Islet of Langerhans (tissue), 1 donor: ENCODE data around the gene PTGER2.

Experiments
- FAIRE-seq: peaks from one replicate; lab custom pipeline; 2011; peaks lifted over from hg19 to GRCh38; lab: Jason Lieb, UNC

Gene PTGER2

DNA sequence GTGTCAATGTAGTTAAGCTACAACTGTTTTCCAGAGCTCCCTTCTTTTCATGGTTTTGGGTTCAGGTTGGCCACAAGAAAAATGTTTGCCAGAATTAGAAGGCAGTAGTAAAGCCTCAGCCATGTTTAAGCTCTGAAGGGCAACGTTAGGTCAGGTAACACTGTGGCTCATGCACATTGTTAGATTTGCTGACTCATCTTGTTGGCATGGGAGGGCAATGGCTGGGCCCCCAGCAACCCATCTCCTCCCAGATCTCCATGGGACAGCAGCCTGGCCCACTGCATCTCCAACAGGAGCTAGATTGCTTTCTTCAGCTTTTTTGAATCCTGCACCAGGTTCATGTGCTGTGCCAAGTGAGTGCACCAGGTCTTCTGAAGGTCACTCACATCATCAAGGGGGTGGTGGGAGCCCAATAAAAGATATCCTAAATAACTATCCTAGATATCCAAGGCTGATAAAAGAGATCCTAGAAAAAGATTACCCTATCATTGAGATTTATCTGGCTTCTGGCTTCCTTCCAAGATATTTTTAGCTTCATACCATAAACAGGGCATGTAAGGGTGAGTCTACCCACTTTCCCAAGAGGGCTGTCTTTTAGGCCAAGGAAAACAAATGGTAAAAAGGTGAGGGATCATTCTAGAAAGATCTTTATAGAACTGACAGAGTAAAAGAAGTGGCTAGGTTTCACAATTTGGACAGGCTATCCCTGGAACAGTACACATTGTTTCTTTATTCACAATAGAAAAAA is 28.9 kb downstream of the PTGER2 start:
- no peak for FAIRE-seq

DNA sequence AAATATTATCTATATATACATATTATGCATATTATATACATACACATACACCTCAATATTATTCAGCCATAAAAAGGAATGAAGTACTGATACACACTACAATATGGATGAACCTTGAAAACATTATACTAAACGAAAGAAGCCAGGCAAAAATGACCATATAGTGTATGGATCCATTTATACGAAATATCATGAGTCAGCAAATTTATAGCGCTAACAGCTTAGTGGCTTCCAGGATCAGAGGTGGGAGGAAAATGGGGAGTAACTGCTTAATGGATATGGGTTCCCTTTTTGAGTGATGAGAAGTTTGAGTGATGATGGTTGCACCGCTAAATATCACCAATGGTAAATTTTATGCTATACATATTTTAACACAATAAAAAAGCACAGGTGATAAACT is 32.7 kb downstream of the PTGER2 start:
- FAIRE-seq = no peak

DNA sequence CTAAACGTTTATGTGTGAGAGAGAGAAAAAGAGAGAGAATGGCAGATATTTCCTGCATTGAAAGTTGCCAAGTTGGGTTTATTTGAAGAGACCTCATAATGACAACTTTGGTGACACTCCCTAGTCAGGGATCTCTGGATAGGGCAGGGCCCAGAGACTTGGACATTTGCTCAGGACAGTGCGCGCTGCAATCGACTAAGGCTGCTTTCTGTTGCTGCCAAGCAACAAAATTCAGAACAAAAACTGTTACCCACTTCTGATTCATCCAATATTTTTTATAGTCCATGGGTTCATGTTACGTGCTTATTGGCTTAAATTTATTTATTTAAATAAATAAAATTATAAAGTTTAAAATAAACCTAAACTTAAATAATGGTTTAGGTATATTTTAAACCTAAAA is 34.2 kb downstream of the PTGER2 start:
- FAIRE-seq = no peak

DNA sequence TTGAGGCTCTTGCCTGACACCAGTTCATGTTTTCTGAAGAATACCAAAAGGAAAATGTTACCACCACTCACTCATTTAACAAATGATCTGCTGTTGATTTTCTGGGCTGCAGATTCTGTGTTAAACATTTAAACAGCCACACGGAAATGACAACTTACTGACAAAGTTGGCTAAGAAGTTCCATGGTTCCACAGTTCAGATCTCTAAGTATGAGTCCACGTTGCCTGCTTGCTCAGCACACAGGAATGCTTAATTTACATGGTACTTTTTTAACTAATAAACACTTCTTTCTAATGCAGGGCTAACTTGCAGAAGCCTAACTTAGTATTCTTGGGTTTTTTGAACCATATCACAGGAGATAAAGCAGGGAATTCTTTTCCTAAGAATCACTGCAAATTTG is 34.7 kb downstream of the PTGER2 start:
- no peak for FAIRE-seq

DNA sequence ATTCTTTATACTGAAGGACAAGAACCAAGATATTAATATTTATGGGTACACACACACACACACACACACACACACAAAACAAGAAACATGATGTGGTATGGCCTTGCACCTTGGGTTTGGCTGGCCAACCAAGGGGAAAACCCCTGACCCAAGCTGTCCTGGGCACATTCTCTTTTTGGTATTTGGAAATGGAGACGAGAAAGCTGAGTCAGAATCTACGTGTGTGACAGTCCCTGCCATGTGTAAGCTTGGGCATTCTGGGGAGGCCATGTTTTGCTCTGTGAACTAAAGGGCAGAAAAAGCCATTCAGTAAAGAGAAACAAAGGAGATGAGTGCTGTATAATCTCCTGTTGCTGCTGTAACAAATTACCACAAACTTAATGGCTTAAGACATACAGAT is 35.6 kb downstream of the PTGER2 start:
- no peak for FAIRE-seq

DNA sequence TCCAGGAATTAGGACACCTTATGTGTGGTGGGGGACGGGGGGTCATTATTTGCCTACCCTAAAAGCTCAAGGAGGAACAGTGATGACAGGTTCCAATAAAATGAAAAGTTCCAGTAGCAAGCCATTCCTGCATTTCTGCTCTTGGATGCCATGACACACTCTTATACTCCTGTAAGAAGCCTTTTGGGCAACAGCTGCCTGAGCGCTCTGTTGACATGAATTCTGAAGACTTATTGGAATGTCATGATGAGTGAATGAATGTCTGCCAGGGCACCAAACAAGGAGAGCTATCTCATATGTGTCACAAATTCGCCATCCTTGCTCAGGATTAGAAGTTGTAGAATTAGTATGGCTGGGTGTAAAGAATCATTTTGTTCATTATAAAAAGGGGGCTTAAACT is 36.3 kb downstream of the PTGER2 start:
- FAIRE-seq = no peak

DNA sequence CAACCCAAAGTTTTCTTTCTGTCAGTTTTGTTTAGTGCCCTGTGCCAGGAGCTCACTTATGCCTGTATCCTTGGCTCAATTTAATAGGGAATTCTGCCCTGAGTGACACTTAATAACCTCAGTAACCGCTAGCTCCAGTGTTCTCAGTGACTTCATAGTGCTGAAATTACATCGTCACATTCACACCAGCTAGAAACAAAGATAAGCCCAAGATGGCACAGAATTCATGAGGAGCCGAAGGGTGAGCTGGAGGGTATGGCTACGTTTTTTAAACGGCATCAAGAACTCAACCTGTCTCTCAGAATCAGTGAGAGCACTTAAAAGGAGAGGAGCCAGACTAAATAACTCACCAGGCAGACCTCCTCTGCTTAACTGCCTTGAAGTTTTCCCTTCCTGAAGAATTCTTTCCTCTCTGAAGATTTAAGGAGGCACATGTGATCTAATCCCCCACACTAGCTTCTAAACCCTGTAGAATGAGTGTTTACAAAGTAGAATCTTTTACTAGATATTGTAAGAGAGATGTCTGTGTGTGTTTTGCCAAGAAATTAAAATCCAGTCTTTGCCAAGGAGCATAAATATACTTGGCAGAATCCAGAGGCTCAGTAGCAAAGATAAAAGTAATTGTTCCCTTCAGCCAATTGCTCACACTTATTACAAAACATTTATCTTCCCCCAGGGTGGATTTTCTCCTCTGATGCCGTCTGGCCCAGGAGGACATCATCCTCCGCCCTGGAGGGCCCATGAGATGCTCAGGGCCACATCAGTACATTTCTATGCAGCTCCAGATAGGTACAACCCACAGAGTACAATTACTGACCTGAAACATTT is 37.3 kb downstream of the PTGER2 start:
- FAIRE-seq = no peak

DNA sequence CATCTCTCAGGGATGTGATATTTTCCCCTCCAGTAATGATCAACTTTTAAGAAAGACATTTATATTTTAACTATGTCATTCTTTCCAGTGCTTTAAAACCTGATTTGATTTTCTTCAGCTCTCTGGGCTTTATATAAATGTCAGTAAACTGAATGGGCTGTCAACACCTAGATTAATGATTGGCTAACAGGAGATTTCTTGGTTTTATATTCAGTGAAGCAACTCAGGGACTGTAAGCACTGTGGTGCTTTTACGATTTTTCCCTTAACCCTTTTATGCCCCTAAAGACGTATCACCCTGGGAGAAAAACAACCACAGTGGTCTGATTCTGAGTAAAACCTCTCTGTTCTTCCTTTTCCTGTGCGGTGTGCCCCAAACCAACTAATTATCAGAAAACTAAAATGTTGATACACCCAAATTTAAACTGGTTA is 38.0 kb downstream of the PTGER2 start:
- FAIRE-seq = no peak

DNA sequence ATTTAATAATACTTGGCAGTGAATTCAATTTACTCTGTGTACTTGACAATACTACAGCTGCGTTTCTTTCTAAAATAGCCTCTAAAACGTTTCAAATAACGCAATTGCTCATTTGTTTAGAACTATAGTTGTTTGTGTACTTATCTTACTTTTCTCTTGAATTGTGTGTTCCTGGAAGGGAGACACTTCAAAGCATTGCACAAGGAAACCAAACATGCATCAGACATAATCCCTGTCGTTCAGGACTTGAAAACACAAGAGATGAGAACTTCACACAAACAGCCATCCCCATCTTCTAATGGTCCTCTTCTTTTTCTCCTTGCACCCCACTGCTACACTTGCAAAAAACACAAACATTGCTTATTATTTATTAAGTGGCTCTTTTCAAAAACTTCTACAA is 38.5 kb downstream of the PTGER2 start:
- FAIRE-seq = no peak

DNA sequence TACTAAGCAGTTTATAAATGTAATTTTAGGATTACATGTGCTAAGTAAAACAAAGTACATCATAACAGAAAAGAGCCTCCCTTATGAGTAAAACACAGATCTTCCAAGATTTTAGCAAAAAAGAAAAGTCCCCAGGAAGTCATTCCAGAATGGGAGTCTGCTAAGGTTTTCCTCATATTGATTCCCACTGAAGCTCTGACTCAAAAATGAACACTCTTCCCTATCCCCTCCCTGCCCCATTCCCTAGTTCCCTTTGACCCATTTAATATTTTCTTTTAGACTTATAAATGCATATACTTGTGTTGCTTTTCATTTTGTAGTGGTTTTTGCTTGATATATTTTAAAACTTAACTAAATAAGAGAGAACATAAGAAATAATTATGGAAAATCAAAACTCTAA is 40.1 kb downstream of the PTGER2 start:
- FAIRE-seq = no peak

DNA sequence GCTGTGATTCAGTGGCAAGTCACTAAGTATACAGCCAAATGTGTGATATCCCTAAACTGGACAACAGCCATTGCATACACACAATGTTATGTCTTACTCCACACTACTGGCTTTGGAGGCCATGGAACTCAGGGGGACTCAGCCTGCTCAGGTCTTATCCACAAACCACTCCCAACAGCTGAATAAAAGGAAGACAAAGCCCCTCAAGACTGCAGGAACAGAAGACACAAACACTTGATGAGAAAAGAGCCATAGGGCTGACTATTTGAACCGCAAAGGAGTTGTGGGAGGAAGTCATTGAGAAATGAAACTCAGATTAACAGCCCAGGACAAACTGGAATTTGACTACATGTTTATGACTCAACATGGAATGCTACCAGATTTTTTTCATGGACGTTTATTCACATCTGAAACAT is 40.9 kb downstream of the PTGER2 start:
- no peak for FAIRE-seq

DNA sequence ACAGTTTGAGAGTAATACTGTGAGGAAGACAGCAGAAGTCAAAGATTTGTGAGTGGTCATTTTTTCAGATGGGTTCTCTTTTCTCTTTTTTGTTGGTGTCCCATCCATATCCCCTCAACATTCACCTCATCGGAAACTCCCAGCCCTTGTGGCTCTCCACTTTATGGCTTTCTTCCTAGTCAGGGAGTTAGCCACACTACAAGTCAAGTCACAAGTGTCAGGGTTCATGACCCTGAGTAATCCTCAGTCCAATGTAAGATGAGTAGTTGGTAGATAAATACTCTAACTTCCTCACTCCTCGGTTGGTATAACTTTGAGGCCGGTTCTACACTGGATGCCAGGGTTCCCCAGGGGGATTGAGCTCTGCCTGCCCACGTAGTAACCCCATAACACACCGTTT is 41.4 kb downstream of the PTGER2 start:
- FAIRE-seq = no peak

DNA sequence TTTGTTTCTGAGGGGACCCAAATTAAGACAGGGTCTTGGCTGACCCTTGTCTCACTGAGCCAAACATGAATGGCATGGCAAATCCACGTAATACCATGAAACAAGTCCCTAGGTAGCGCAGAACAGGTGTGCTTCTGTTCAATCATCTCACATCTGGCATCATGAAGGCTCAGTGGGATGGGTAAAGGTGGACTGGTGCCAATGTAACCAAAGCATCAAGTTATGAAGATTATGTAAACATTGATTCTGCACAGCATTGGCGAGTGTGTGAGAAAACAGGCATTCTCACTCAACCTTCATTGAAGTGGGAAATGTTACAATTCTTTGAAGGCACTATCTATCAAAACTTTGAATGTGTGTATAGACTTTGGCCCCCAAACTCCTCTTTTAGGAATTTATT is 41.9 kb downstream of the PTGER2 start:
- peak; percentile 56 for FAIRE-seq

DNA sequence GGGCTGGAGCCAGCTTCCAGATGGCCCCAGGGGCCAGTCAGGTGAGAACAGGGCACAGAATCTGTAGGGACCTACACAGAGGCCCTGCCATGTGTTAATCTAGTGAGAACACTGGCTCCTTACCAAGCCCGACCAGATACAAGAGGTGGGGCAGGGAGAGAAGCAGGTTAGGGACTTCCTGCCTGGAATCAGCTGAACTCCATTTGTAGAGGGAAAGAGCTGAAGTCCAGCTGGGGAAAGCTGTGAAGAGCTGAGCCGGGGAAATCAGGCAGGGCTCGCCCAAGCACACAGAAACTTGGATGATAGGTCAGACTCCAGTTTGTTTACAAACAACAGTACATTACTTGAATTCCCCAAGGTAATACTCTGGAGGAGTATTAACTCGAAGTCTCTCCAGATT is 46.7 kb downstream of the PTGER2 start:
- no peak for FAIRE-seq

DNA sequence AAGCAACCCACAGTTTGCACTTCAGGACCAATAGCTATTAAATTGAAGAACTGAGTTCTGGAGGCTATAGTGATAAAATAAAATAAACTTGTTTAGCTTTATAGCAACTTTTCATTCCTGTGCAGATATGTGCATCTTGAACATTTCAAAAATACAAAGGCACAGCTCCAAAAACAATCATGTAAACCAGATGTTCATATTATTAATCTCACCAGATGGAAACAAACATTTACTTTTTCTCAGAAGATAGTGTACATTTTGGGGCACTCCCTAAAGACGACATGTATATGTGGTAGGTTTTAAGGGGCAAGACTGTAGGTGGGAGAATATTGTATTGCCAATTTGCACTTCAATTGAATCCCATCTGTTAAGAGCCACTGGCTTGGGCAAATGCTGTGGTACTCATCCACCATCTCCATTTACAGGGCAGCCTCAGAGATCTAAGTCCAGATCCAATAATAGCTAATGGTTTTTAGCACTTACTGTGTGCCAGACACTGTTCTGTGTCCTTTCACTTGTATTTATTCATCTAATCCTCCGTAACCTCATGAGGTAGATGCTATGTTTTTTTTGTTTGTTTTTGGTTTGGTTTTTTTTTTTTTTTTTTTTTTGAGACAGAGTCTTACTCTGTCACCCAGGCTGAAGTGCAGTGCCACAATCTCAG is 49.1 kb downstream of the PTGER2 start:
- FAIRE-seq = no peak

DNA sequence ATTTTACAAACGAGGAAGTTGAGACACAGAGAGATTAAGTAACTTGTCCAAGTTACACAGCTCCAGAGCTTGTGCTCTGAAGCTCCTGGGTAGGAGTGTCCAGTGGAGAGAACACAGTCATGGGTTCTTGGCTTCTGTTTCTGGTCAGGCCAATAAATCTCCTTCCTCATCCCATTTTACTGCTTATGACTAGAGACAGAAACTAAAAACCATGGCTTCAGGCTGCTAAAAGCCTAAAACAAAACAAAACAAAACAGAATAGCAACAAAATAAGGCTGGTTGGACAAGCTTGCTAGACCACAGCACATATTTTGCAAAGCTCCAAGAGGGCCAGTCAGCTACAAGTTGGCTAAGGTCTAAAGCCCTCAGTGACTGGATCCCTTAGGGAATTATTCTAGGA is 49.8 kb downstream of the PTGER2 start:
- FAIRE-seq = no peak

DNA sequence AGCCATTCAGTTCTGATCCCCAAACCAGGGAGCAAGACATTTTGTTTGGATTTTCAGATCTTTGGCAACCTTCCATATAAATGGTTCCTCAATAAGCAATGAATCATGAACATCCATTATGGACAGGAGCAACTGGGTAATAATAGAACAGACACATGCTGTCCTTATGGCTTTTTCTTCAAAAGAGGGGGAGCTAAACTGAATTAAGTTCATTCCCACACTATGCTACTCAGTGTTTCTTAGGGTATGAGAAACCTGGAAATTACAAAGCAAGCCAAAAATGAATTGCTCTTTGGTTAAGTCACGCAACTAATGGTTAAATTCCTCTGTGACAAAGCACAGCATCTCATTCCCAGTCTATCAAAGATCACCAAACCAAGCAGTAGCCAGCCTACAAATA is 51.0 kb downstream of the PTGER2 start:
- no peak for FAIRE-seq

DNA sequence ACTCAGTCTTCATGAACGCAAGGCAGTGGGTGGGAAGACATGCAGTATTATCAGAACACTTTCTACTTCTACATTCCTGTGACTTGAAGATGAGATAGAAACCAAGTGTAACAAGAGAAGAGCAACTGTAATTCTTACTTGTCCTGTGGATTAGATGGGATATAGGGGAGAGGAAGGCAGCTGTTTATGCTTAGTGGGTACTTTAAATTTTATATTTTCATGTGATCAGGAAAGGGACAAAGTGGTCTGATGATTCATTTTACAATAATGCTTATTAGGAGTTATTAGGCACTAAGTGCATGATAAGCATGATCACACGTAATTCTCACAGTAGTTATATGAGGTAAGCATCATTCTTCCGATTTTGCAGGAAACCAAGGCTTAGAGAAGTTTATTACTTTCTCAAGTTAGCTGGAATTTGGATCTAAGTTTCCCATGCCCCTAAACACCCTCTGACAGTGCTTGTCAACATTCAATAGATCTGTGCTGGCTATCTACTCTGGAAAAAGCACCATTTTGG is 52.7 kb downstream of the PTGER2 start:
- FAIRE-seq = no peak

DNA sequence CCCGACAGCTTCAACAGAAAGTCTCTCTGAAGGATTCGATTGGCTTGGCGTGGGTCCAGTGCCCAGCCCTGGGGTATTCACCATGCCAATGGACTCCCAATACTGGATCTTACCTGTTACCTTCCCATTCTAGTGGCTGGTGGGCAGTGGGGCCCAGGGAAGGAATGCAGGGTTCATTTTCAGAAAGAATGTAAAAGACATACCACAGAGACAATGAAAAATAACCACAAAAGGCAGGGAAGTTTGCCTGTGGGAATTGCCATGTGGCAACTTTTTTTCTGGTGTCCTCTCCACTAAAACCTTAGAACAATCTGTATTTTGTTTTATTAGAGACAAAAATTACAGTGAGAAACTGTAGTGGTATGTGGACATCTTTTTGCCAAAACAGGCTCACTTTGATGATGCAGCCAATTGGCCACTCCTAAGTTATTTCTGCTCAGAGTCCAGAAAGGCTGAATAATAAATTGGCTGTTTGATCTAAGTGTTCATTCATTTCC is 55.2 kb downstream of the PTGER2 start:
- no peak for FAIRE-seq

DNA sequence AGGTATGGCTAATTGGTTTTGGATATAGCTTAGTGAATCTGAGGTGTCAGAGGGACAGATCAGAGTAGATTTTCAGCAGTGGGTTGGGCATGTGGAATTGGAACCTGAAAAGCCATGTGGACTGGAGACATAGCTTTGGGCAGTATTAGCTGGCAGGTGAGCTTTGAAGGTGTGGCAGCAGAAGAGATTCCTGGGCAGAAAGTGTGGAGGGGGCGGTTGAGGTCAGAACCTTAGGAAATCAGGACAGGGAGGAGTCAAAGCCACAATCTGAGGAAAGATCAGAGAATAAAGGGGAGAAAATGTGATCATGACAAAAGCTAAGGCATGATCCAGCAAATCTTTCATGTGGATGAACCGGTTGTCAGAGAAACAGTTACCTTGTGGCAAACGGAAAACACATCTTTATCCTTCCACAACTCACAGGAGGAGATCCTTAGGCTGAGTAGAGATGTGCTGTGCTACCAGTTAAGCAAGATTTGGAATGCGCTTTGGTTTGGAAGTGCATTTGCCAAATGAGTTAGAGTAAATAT is 56.4 kb downstream of the PTGER2 start:
- FAIRE-seq = no peak

DNA sequence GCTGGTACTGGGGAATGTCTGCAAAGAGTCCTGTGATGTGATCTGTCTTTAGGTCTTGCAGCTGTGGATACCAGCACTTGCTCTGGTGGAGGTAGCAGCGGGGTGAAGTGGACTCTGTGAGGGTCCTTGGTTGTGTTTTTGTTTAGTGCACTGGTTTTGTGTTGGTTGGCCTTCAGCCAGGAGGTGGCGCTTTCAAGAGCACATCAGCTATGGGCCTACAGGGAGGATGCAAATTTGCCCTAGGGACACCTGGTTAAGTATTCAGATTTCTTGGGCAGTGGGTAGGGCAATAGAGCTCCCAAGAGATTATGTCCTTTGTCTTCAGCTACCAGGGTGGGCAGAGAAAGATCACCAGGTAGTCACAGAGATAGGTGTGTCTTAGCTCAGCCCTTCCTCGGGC is 63.8 kb downstream of the PTGER2 start:
- no peak for FAIRE-seq
